ENCODE data around the gene DPP6.

DNA sequence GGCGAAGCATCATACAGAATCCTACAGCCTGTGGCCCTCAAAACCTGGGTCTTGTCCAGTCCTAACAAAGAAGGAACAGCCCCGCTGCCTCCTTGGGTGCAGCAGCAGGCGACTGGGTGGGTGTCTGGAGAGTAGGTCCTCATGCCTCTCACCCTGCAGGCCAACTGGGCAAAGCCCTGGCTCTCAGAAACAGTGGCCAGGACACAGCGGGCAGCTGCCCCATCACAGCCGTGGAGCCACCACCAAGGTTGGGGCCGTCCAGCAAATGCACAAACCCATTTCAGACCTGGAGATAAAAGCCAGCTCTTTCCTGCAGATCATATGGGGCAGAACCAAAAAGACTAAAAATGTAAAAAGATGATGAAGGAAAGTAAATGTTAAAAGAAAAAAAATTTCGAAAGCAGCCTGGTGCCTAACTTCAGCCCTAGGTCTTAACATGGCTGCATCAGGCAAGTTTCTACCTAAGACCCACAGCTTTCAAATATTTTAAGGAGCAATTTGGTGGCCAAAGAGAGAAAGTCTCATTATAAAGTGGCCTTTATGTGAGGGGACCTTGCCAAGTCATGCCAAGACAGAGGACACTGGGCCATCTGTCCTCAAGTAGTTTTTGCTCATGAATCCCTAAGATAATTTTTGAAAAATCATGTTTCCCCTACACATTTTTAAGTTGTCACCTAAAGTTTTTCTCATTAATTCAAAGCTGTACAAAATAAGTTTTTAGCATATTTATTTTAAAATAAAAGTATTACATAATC, 808.6 kb downstream of the DPP6 start:
- TF ChIP-seq CTCF (IDR thresholded peaks at IDR 0.05) (no peak), POLR2A (IDR thresholded peaks at IDR 0.05) (no peak)
